H54 (cell line): Measurements from ENCODE around the gene SLC36A3.
"Not testable (repeated sequence)": the region's sequence is repeated elsewhere in the genome, so short reads cannot be mapped to it uniquely, and the experiment has no call there.

ENCODE experiments used
- DNase-seq: peaks from one replicate; pipeline ENCODE4 v3.0.0; 2011; ENCODE audit warnings: low spot score, mixed read lengths; ENCODE audit not compliant: insufficient read length
- FAIRE-seq: peaks from 3 replicates; lab custom pipeline; 2011; peaks lifted over from hg19 to GRCh38; lab: Jason Lieb, UNC
- POLR2A ChIP-seq: IDR thresholded peaks from 2 replicates; pipeline ENCODE4 v1.6.1; 2011; ENCODE audit warnings: low read depth, mild to moderate bottlenecking, low read length

SLC36A3 gene

GRCh38 chr5:151245680-151246219 lies 57.8 kb downstream of the SLC36A3 start:
- FAIRE-seq (no peak), DNase-seq (no peak)
- TF ChIP-seq POLR2A = no peak

GRCh38 chr5:151244206-151244605 lies 59.4 kb downstream of the SLC36A3 start:
- no peak for FAIRE-seq
- no peak for DNase-seq
- no peak for TF ChIP-seq POLR2A

- TF ChIP-seq POLR2A = no peak
- FAIRE-seq = no peak
- DNase-seq = no peak
Measured at GRCh38 chr5:151243564-151243963, 60.0 kb downstream of the SLC36A3 start.

- FAIRE-seq (no peak), DNase-seq (no peak)
- no peak for TF ChIP-seq POLR2A
Measured at GRCh38 chr5:151243127-151243526, 60.4 kb downstream of the SLC36A3 start.

GRCh38 chr5:151240924-151241635 lies 62.5 kb downstream of the SLC36A3 start:
- no peak for DNase-seq
- TF ChIP-seq POLR2A = no peak
- no peak for FAIRE-seq

GRCh38 chr5:151240268-151240835 lies 63.2 kb downstream of the SLC36A3 start:
- FAIRE-seq, DNase-seq: not testable (repeated sequence)

- TF ChIP-seq POLR2A = no peak
- FAIRE-seq (no peak), DNase-seq (peak; percentile 72)
Measured at GRCh38 chr5:151239237-151239861, 64.2 kb downstream of the SLC36A3 start.

GRCh38 chr5:151238303-151238741 lies 65.2 kb downstream of the SLC36A3 start:
- TF ChIP-seq POLR2A = no peak
- DNase-seq (no peak), FAIRE-seq (no peak)

- FAIRE-seq = no peak
- DNase-seq = no peak
- no peak for TF ChIP-seq POLR2A
Measured at GRCh38 chr5:151237685-151238084, 65.9 kb downstream of the SLC36A3 start.

- no peak for FAIRE-seq
- no peak for DNase-seq
- TF ChIP-seq POLR2A = no peak
Measured at GRCh38 chr5:151236888-151237287, 66.7 kb downstream of the SLC36A3 start.

GRCh38 chr5:151235239-151235571 lies 68.4 kb downstream of the SLC36A3 start:
- DNase-seq, FAIRE-seq: not testable (repeated sequence)

GRCh38 chr5:151234476-151235238 lies 68.9 kb downstream of the SLC36A3 start:
- DNase-seq (no peak), FAIRE-seq (no peak)
- TF ChIP-seq POLR2A = no peak

GRCh38 chr5:151233616-151234085 lies 69.9 kb downstream of the SLC36A3 start:
- DNase-seq = no peak
- no peak for FAIRE-seq
- no peak for TF ChIP-seq POLR2A

GRCh38 chr5:151231359-151231758 lies 72.2 kb downstream of the SLC36A3 start:
- DNase-seq (no peak), FAIRE-seq (no peak)
- TF ChIP-seq POLR2A = no peak
